GM23338 (cell line): ENCODE measurements around the gene GOLT1B.

Experiments
- CREB1 ChIP-seq: fragments of 250-450 bp; sonication (Bioruptor Pico); IDR thresholded peaks from 2 replicates; pipeline ENCODE4 v1.5.0; 2020; ENCODE audit warnings: low read depth, mild to moderate bottlenecking, moderate library complexity
- EZH2 ChIP-seq: fragments of 200-600 bp; sonication (generic); IDR thresholded peaks from one replicate; pipeline ENCODE4 v1.8.0; 2017; ENCODE audit warnings: antibody characterized with exemption, mild to moderate bottlenecking, low read depth; ENCODE audit not compliant: unreplicated experiment
- EZH2phosphoT487 ChIP-seq: fragments of 200-600 bp; sonication (generic); IDR thresholded peaks from one replicate; pipeline ENCODE4 v1.8.1; 2018; ENCODE audit warnings: antibody characterized with exemption; ENCODE audit not compliant: unreplicated experiment
- NANOG ChIP-seq: IDR thresholded peaks from 2 replicates; pipeline ENCODE4 v1.6.1; 2016; ENCODE audit warnings: antibody characterized with exemption, borderline replicate concordance
- POLR2AphosphoS5 ChIP-seq: IDR thresholded peaks from 2 replicates; pipeline ENCODE4 v1.6.1; 2016; ENCODE audit warnings: antibody characterized with exemption, low read depth
- TF ChIP-seq, protein P1 (sequence below), 2 experiments: fragments of 200-600 bp in 1 of 2; sonication (generic) in 1 of 2; conservative IDR thresholded peaks; 2 replicates each; pipeline versions ENCODE4 v1.5.1 to v1.6.1; 2016 to 2017; ENCODE audit warnings: antibody characterized with exemption in 2 of 2, low read depth in 2 of 2, mild to moderate bottlenecking in 2 of 2, moderate library complexity in 1 of 2
- TF ChIP-seq, protein P2 (sequence below): IDR thresholded peaks from one replicate; pipeline ENCODE4 v1.6.1; 2018; ENCODE audit warnings: antibody characterized with exemption; ENCODE audit not compliant: unreplicated experiment

GRCh38 chr12:21561158-21561557 is 59.6 kb downstream of the GOLT1B start:
- TF ChIP-seq, protein P1, sequence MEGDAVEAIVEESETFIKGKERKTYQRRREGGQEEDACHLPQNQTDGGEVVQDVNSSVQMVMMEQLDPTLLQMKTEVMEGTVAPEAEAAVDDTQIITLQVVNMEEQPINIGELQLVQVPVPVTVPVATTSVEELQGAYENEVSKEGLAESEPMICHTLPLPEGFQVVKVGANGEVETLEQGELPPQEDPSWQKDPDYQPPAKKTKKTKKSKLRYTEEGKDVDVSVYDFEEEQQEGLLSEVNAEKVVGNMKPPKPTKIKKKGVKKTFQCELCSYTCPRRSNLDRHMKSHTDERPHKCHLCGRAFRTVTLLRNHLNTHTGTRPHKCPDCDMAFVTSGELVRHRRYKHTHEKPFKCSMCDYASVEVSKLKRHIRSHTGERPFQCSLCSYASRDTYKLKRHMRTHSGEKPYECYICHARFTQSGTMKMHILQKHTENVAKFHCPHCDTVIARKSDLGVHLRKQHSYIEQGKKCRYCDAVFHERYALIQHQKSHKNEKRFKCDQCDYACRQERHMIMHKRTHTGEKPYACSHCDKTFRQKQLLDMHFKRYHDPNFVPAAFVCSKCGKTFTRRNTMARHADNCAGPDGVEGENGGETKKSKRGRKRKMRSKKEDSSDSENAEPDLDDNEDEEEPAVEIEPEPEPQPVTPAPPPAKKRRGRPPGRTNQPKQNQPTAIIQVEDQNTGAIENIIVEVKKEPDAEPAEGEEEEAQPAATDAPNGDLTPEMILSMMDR (conservative IDR thresholded peaks at IDR 0.05; ENCODE audit: low read depth in 2 of 2): no peak
- TF ChIP-seq EZH2 (no peak), POLR2AphosphoS5 (no peak), EZH2phosphoT487 (no peak), CREB1 (CRISPR knock-in tag) (no peak), NANOG (no peak)
- TF ChIP-seq, protein P2, sequence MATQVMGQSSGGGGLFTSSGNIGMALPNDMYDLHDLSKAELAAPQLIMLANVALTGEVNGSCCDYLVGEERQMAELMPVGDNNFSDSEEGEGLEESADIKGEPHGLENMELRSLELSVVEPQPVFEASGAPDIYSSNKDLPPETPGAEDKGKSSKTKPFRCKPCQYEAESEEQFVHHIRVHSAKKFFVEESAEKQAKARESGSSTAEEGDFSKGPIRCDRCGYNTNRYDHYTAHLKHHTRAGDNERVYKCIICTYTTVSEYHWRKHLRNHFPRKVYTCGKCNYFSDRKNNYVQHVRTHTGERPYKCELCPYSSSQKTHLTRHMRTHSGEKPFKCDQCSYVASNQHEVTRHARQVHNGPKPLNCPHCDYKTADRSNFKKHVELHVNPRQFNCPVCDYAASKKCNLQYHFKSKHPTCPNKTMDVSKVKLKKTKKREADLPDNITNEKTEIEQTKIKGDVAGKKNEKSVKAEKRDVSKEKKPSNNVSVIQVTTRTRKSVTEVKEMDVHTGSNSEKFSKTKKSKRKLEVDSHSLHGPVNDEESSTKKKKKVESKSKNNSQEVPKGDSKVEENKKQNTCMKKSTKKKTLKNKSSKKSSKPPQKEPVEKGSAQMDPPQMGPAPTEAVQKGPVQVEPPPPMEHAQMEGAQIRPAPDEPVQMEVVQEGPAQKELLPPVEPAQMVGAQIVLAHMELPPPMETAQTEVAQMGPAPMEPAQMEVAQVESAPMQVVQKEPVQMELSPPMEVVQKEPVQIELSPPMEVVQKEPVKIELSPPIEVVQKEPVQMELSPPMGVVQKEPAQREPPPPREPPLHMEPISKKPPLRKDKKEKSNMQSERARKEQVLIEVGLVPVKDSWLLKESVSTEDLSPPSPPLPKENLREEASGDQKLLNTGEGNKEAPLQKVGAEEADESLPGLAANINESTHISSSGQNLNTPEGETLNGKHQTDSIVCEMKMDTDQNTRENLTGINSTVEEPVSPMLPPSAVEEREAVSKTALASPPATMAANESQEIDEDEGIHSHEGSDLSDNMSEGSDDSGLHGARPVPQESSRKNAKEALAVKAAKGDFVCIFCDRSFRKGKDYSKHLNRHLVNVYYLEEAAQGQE: no peak
